CD4-positive, alpha-beta T cell (primary cell): ENCODE results near the gene COL11A1. TPM values are rescaled to one million over a fixed set of nuclear protein-coding genes. Genes with fewer than 3 reads are reported as not detected.

Experiments
- ATAC-seq: fragments of 200-7000 bp; cut with Tn5 transposase; one replicate; pipeline ENCODE4 v1.10.0; 2022; ENCODE audit warnings: mild to moderate bottlenecking; ENCODE audit not compliant: poor library complexity
- CTCF ChIA-PET: fragments of 350-600 bp; sonication (Branson Sonifier 250); formaldehyde crosslinking; loops from one replicate; lab custom pipeline; 2021; ENCODE audit warnings: antibody characterized with exemption, inconsistent platforms; lab: Charles Lee
- POLR2A ChIA-PET: fragments of 350-600 bp; sonication (Branson Sonifier 250); formaldehyde crosslinking; loops from one replicate; lab custom pipeline; 2021; ENCODE audit warnings: antibody characterized with exemption, inconsistent platforms; lab: Charles Lee
- DNase-seq, 14 experiments: peaks; one replicate each; pipeline ENCODE4 v3.0.0-alpha.2; 2013 to 2020; ENCODE audit warnings: mixed read lengths in 2 of 14
- H3K27ac ChIP-seq, 2 donors: one replicate each; pipeline versions ENCODE4 v1.5.1 to v1.7.0; 2013; ENCODE audit warnings: low read length in 2 of 2, low read depth in 1 of 2, mild to moderate bottlenecking in 1 of 2
- H3K27me3 ChIP-seq, 2 experiments: 1 replicate in 1 of 2; 2 replicates in 1 of 2; pipeline versions ENCODE4 v1.6.1 to v1.7.0; 2013; ENCODE audit warnings: low read length in 2 of 2, control low read depth in 1 of 2, mild to moderate bottlenecking in 1 of 2, moderate library complexity in 1 of 2; ENCODE audit not compliant: insufficient read depth in 2 of 2, control insufficient read depth in 1 of 2
- H3K36me3 ChIP-seq: one replicate; pipeline ENCODE4 v1.6.1; 2013; ENCODE audit warnings: low read length, control low read depth; ENCODE audit not compliant: insufficient read depth
- H3K4me1 ChIP-seq: one replicate; pipeline ENCODE4 v1.6.1; 2013; ENCODE audit warnings: low read length, control low read depth; ENCODE audit not compliant: insufficient read depth
- H3K4me3 ChIP-seq: one replicate; pipeline ENCODE4 v1.5.1; 2013; ENCODE audit warnings: mild to moderate bottlenecking, low read length, moderate library complexity
- H3K9me3 ChIP-seq, 2 experiments: 1 replicate in 1 of 2; 2 replicates in 1 of 2; pipeline versions ENCODE4 v1.6.1 to v1.7.0; 2013; ENCODE audit warnings: low read length in 2 of 2, mild to moderate bottlenecking in 2 of 2, control low read depth in 1 of 2, moderate library complexity in 1 of 2; ENCODE audit not compliant: control insufficient read depth in 1 of 2, insufficient read depth in 1 of 2
- H3K27ac Mint-ChIP-seq: one replicate; pipeline ENCODE4 v1.8.0; 2020; ENCODE audit warnings: mixed read lengths
- H3K27me3 Mint-ChIP-seq: one replicate; pipeline ENCODE4 v1.8.0; 2021; ENCODE audit warnings: mixed read lengths
- H3K36me3 Mint-ChIP-seq: one replicate; pipeline ENCODE4 v1.8.0; 2021; ENCODE audit warnings: low read depth, mixed read lengths
- H3K4me1 Mint-ChIP-seq: one replicate; pipeline ENCODE4 v1.8.0; 2021; ENCODE audit warnings: low read depth, mixed read lengths
- H3K4me3 Mint-ChIP-seq: one replicate; pipeline ENCODE4 v1.8.0; 2020; ENCODE audit warnings: mild to moderate bottlenecking, mixed read lengths
- H3K9me3 Mint-ChIP-seq: one replicate; pipeline ENCODE4 v1.8.0; 2020; ENCODE audit warnings: mixed read lengths
- intact Hi-C, 2 experiments: fragments of 100-400 bp; cut with DNase I in 1 of 2; cut with micrococcal nuclease in 1 of 2; formaldehyde crosslinking; loops; one replicate each; pipeline versions ENCODE4 v1.15.1 to v1.9.0; 2023 to 2025; cut with DNase I, micrococcal nuclease
- total RNA-seq, 174 experiments: library from RNA in 2 of 174; stranded (reverse) in 2 of 174; gene quantifications; one replicate each; pipeline ENCODE4 v1.2.3 and lab custom pipeline; 2021 to 2026
- TF ChIP-seq, protein P1 (sequence below): fragments of 200-600 bp; IDR thresholded peaks from one replicate; pipeline ENCODE4 v1.8.0; 2022; ENCODE audit warnings: antibody characterized with exemption, mild to moderate bottlenecking

Gene COL11A1
- total RNA-seq, 2 experiments from 2014 or later, result not detected

DNA sequence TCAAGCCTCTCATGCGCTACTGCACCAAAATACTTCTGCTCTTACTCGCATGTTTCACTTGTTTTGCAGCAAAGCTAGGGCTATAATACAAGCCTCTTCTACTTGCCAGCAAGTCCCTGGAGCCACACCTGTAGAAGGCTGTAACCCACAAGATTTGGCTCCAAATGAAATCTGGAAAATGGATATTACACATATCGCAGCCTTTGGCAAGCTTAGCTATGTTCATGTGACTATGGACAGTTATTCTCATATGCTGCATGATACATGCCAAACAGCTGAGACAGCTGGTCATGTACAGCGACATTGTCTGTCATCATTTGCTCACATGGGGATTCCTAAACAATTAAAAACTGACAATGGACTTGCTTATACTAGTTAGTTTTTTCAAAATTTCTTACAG lies 270.3 kb downstream of the COL11A1 start:
- H3K4me1 Mint-ChIP-seq, result no peaks in the 10 kb centered on the region
- POLR2A ChIA-PET, result no interaction called here
- CTCF ChIA-PET, result no interaction called here

DNA sequence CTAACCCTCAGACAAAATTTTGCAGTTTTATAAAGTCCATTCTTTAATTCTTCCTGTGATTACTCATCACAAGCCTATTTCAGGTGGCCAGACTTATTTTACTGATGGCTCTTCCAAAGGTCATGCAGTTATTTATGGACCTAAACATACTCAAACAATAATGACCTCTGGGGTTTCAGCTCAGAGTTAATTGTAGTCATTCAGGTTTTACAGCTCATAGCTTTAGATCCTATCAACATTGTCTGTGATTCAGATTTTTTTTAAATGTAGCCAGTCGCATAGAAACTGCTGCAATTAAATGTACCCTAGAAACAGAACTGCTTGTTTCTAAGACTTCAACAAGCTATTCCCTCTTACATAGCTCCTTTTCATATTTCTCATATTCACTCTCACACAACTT lies 270.8 kb downstream of the COL11A1 start:
- no peaks in the 10 kb centered on the region for H3K36me3 Mint-ChIP-seq
- no peak overlapping the region for H3K4me3 Mint-ChIP-seq
- H3K4me1 Mint-ChIP-seq, result no peaks in the 10 kb centered on the region
- H3K4me1 ChIP-seq, result no peaks in the 10 kb centered on the region
- TF ChIP-seq, protein P1, sequence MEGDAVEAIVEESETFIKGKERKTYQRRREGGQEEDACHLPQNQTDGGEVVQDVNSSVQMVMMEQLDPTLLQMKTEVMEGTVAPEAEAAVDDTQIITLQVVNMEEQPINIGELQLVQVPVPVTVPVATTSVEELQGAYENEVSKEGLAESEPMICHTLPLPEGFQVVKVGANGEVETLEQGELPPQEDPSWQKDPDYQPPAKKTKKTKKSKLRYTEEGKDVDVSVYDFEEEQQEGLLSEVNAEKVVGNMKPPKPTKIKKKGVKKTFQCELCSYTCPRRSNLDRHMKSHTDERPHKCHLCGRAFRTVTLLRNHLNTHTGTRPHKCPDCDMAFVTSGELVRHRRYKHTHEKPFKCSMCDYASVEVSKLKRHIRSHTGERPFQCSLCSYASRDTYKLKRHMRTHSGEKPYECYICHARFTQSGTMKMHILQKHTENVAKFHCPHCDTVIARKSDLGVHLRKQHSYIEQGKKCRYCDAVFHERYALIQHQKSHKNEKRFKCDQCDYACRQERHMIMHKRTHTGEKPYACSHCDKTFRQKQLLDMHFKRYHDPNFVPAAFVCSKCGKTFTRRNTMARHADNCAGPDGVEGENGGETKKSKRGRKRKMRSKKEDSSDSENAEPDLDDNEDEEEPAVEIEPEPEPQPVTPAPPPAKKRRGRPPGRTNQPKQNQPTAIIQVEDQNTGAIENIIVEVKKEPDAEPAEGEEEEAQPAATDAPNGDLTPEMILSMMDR, result no peak
- H3K27ac ChIP-seq, result no peak overlapping the region
- no peak for ATAC-seq
- H3K27me3 ChIP-seq, result no peaks in the 10 kb centered on the region
- no peaks in the 10 kb centered on the region for H3K36me3 ChIP-seq
- no peaks in the 10 kb centered on the region for H3K27me3 Mint-ChIP-seq
- no peak overlapping the region for H3K4me3 ChIP-seq
- ChIA-PET POLR2A (no interaction called here), CTCF (no interaction called here)
- no peak overlapping the region for H3K27ac Mint-ChIP-seq
- H3K9me3 ChIP-seq, result peaks cover 0 to 7% of the 10 kb centered on the region in 2 experiments
- intact Hi-C loops, result no loop called here
- DNase-seq, result no peak
- peaks cover 2% of the 10 kb centered on the region for H3K9me3 Mint-ChIP-seq

More for the DNA sequence above, 270.3 kb downstream of the COL11A1 start:
- H3K4me3 ChIP-seq, result no peak overlapping the region
- DNase-seq (no peak), ATAC-seq (no peak)
- H3K27me3 ChIP-seq, result no peaks in the 10 kb centered on the region
- H3K27ac ChIP-seq, result no peak overlapping the region
- no peaks in the 10 kb centered on the region for H3K4me1 ChIP-seq
- Mint-ChIP-seq H3K27me3 (no peaks in the 10 kb centered on the region), H3K4me3 (no peak overlapping the region), H3K9me3 (peaks cover 4% of the 10 kb centered on the region), H3K27ac (no peak overlapping the region), H3K36me3 (no peaks in the 10 kb centered on the region)
- peaks cover 0 to 7% of the 10 kb centered on the region in 2 experiments for H3K9me3 ChIP-seq
- TF ChIP-seq, protein P1, result no peak
- intact Hi-C loops, result no loop called here
- H3K36me3 ChIP-seq, result no peaks in the 10 kb centered on the region

DNA sequence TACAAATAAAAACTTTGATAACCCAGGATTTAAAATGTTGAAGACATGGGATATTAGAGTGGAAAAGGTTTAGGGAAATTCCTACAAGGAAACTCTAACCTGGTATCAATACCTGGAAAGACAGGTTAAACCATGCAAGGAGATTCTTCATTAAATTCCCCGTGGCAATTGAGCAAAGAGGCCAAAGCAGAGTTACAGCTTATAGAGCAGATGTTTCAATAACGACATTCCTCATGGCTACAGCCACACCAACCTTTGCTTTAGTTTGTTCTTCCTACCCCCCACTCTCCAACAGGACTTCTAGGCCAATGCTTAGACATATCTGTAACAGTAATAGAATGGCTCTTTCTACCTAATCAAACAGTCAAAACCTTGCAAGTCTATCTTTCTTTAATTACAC lies 271.3 kb downstream of the COL11A1 start:
- CTCF ChIA-PET, result no interaction called here
- DNase-seq (no peak), ATAC-seq (no peak)
- no peak overlapping the region for H3K27ac ChIP-seq
- no peaks in the 10 kb centered on the region for H3K27me3 ChIP-seq
- POLR2A ChIA-PET, result no interaction called here
- no peak overlapping the region for H3K4me3 ChIP-seq
- H3K9me3 ChIP-seq, result peaks cover 0 to 7% of the 10 kb centered on the region in 2 experiments
- H3K27ac Mint-ChIP-seq, result no peak overlapping the region
- no peaks in the 10 kb centered on the region for H3K36me3 ChIP-seq
- no peaks in the 10 kb centered on the region for H3K4me1 Mint-ChIP-seq
- H3K27me3 Mint-ChIP-seq, result no peaks in the 10 kb centered on the region
- H3K36me3 Mint-ChIP-seq, result no peaks in the 10 kb centered on the region
- TF ChIP-seq, protein P1, result no peak
- H3K4me1 ChIP-seq, result no peaks in the 10 kb centered on the region
- no peaks in the 10 kb centered on the region for H3K9me3 Mint-ChIP-seq
- no peak overlapping the region for H3K4me3 Mint-ChIP-seq
- intact Hi-C loops, result no loop called here
